Adipocyte (in vitro differentiated cells): ENCODE data around the gene EGFR.
A peak's percentile ranks its signal among the peaks of the same experiment; 100 is the strongest.

Source experiments
- DNase-seq: peaks from one replicate; pipeline ENCODE4 v3.0.0-alpha.2; 2015; ENCODE audit warnings: low read depth
- H3K27me3 ChIP-seq: replicated peaks from 2 replicates; pipeline ENCODE4 v1.7.0; 2013; ENCODE audit warnings: mild to moderate bottlenecking, low read length, moderate library complexity; ENCODE audit not compliant: control insufficient read depth, insufficient read depth
- H3K36me3 ChIP-seq: 2 replicates; pipeline ENCODE4 v1.7.0; 2013; ENCODE audit warnings: low read length, mild to moderate bottlenecking, moderate library complexity; ENCODE audit not compliant: control insufficient read depth, insufficient read depth, severe bottlenecking
- H3K4me1 ChIP-seq: 2 replicates; pipeline ENCODE4 v1.7.0; 2013; ENCODE audit warnings: mild to moderate bottlenecking, low read length, moderate library complexity; ENCODE audit not compliant: control insufficient read depth, insufficient read depth
- H3K4me3 ChIP-seq: 2 replicates; pipeline ENCODE4 v1.7.0; 2013; ENCODE audit warnings: mild to moderate bottlenecking, low read length, moderate library complexity
- H3K9ac ChIP-seq: 2 replicates; pipeline ENCODE4 v1.7.0; 2013; ENCODE audit warnings: mild to moderate bottlenecking, low read length, moderate library complexity
- H3K9me3 ChIP-seq: 2 replicates; pipeline ENCODE4 v1.7.0; 2013; ENCODE audit warnings: mild to moderate bottlenecking, low read length, moderate library complexity; ENCODE audit not compliant: control insufficient read depth

EGFR gene

GRCh38 chr7:55066938-55067337 is 48.1 kb downstream of the EGFR start:
- H3K4me1 ChIP-seq: peaks cover 80% of the 10 kb centered on the region
- H3K27me3 ChIP-seq: no peaks in the 10 kb centered on the region
- H3K9me3 ChIP-seq: no peaks in the 10 kb centered on the region
- H3K9ac ChIP-seq: peak overlapping the region; percentile 85
- H3K4me3 ChIP-seq: peak overlapping the region; percentile 69
- no peak for DNase-seq
- H3K36me3 ChIP-seq: no peaks in the 10 kb centered on the region

GRCh38 chr7:55067748-55068147 is 48.9 kb downstream of the EGFR start:
- Histone ChIP-seq H3K9me3 (no peaks in the 10 kb centered on the region), H3K4me1 (peaks cover 80% of the 10 kb centered on the region), H3K27me3 (no peaks in the 10 kb centered on the region), H3K9ac (no peak overlapping the region), H3K4me3 (no peak overlapping the region), H3K36me3 (no peaks in the 10 kb centered on the region)
- no peak for DNase-seq

- Histone ChIP-seq H3K36me3 (no peaks in the 10 kb centered on the region), H3K27me3 (no peaks in the 10 kb centered on the region), H3K4me3 (no peak overlapping the region), H3K9me3 (no peaks in the 10 kb centered on the region), H3K4me1 (peaks cover 80% of the 10 kb centered on the region), H3K9ac (no peak overlapping the region)
- DNase-seq: no peak
Measured at GRCh38 chr7:55069271-55069792, 50.5 kb downstream of the EGFR start.

GRCh38 chr7:55070271-55070743 is 51.5 kb downstream of the EGFR start:
- DNase-seq: no peak
- H3K27me3 ChIP-seq: no peaks in the 10 kb centered on the region
- H3K9ac ChIP-seq: peak overlapping the region; percentile 36
- no peak overlapping the region for H3K4me3 ChIP-seq
- H3K9me3 ChIP-seq: no peaks in the 10 kb centered on the region
- peaks cover 81% of the 10 kb centered on the region for H3K4me1 ChIP-seq
- no peaks in the 10 kb centered on the region for H3K36me3 ChIP-seq

GRCh38 chr7:55070854-55071253 is 52.0 kb downstream of the EGFR start:
- Histone ChIP-seq H3K27me3 (no peaks in the 10 kb centered on the region), H3K4me1 (peaks cover 82% of the 10 kb centered on the region), H3K9ac (peak overlapping the region; percentile 36), H3K4me3 (no peak overlapping the region), H3K9me3 (no peaks in the 10 kb centered on the region), H3K36me3 (no peaks in the 10 kb centered on the region)
- DNase-seq: no peak

GRCh38 chr7:55071411-55072175 is 52.8 kb downstream of the EGFR start:
- H3K36me3 ChIP-seq: no peaks in the 10 kb centered on the region
- H3K4me1 ChIP-seq: peaks cover 82% of the 10 kb centered on the region
- H3K9me3 ChIP-seq: no peaks in the 10 kb centered on the region
- no peaks in the 10 kb centered on the region for H3K27me3 ChIP-seq
- peak overlapping the region; percentile 46 for H3K9ac ChIP-seq
- H3K4me3 ChIP-seq: peak overlapping the region; percentile 33
- peak; percentile 58 for DNase-seq

GRCh38 chr7:55072251-55072650 is 53.4 kb downstream of the EGFR start:
- peak overlapping the region; percentile 33 for H3K4me3 ChIP-seq
- DNase-seq: no peak
- H3K27me3 ChIP-seq: no peaks in the 10 kb centered on the region
- H3K36me3 ChIP-seq: no peaks in the 10 kb centered on the region
- no peaks in the 10 kb centered on the region for H3K9me3 ChIP-seq
- peak overlapping the region; percentile 46 for H3K9ac ChIP-seq
- H3K4me1 ChIP-seq: peaks cover 81% of the 10 kb centered on the region

- peak; percentile 82 for DNase-seq
- no peaks in the 10 kb centered on the region for H3K9me3 ChIP-seq
- no peaks in the 10 kb centered on the region for H3K27me3 ChIP-seq
- peaks cover 84% of the 10 kb centered on the region for H3K4me1 ChIP-seq
- H3K36me3 ChIP-seq: no peaks in the 10 kb centered on the region
- peak overlapping the region; percentile 46 for H3K9ac ChIP-seq
- peak overlapping the region; percentile 56 for H3K4me3 ChIP-seq
Measured at GRCh38 chr7:55073051-55073511, 54.3 kb downstream of the EGFR start.

- no peaks in the 10 kb centered on the region for H3K9me3 ChIP-seq
- H3K27me3 ChIP-seq: no peaks in the 10 kb centered on the region
- H3K4me1 ChIP-seq: peaks cover 87% of the 10 kb centered on the region
- peak; percentile 80 for DNase-seq
- H3K9ac ChIP-seq: peak overlapping the region; percentile 46
- H3K4me3 ChIP-seq: peak overlapping the region; percentile 56
- H3K36me3 ChIP-seq: no peaks in the 10 kb centered on the region
Measured at GRCh38 chr7:55073976-55074528, 55.2 kb downstream of the EGFR start.

GRCh38 chr7:55075464-55076021 is 56.7 kb downstream of the EGFR start:
- peak overlapping the region; percentile 47 for H3K4me3 ChIP-seq
- no peaks in the 10 kb centered on the region for H3K9me3 ChIP-seq
- DNase-seq: peak; percentile 35
- peak overlapping the region; percentile 46 for H3K9ac ChIP-seq
- no peaks in the 10 kb centered on the region for H3K36me3 ChIP-seq
- peaks cover 73% of the 10 kb centered on the region for H3K4me1 ChIP-seq
- no peaks in the 10 kb centered on the region for H3K27me3 ChIP-seq
